GM12878 (cell line): ENCODE measurements around the gene TYROBP. TPM values are rescaled to one million over a fixed set of nuclear protein-coding genes. Genes with fewer than 3 reads are reported as not detected.

ENCODE experiments used
- BCL11A ChIP-seq: IDR thresholded peaks from 2 replicates; pipeline ENCODE4 v1.6.1; 2011; ENCODE audit warnings: low read depth, low read length
- CBFB ChIP-seq: IDR thresholded peaks from 2 replicates; pipeline ENCODE4 v1.6.1; 2016; ENCODE audit warnings: antibody characterized with exemption, low read depth
- CEBPB ChIP-seq, 2 experiments: fragments of 150-350 bp in 1 of 2; IDR thresholded peaks; 2 replicates each; pipeline ENCODE4 v1.6.1; 2012 to 2014; ENCODE audit warnings: low read depth in 2 of 2, low read length in 2 of 2, borderline replicate concordance in 1 of 2, inconsistent platforms in 1 of 2
- CUX1 ChIP-seq: IDR thresholded peaks from 2 replicates; pipeline ENCODE4 v1.6.1; 2012; ENCODE audit warnings: improper control_type of control experiment, low read depth, low read length; ENCODE audit not compliant: insufficient replicate concordance
- EGR1 ChIP-seq, 2 experiments: IDR thresholded peaks; 1 replicate in 1 of 2; 2 replicates in 1 of 2; pipeline ENCODE4 v1.6.1; 2011 to 2012; ENCODE audit warnings: low read depth in 2 of 2, low read length in 2 of 2, borderline replicate concordance in 1 of 2, mild to moderate bottlenecking in 1 of 2, moderate library complexity in 1 of 2
- EP300 ChIP-seq, 2 experiments: fragments of 150-350 bp in 1 of 2; IDR thresholded peaks; 2 replicates each; pipeline ENCODE4 v1.6.1; 2011 to 2012; ENCODE audit warnings: low read depth in 2 of 2, low read length in 2 of 2, borderline replicate concordance in 1 of 2, improper control_type of control experiment in 1 of 2, inconsistent platforms in 1 of 2; ENCODE audit not compliant: control insufficient read depth in 1 of 2
- HDAC2 ChIP-seq: fragments of 200-600 bp; sonication (generic); IDR thresholded peaks from 2 replicates; pipeline ENCODE4 v1.6.1; 2017
- HDGF ChIP-seq: fragments of 450-650 bp; IDR thresholded peaks from 2 replicates; pipeline ENCODE4 v1.6.1; 2016; ENCODE audit warnings: antibody characterized with exemption
- MYB ChIP-seq: fragments of 150-350 bp; IDR thresholded peaks from 2 replicates; pipeline ENCODE4 v1.6.1; 2014; ENCODE audit warnings: mild to moderate bottlenecking, low read depth, low read length, borderline replicate concordance
- NRF1 ChIP-seq: conservative IDR thresholded peaks from 2 replicates; pipeline ENCODE4 v1.6.1; 2011; ENCODE audit warnings: mild to moderate bottlenecking, low read depth, low read length, improper control_type of control experiment
- SMAD1 ChIP-seq: fragments of 450-650 bp; IDR thresholded peaks from 2 replicates; pipeline ENCODE4 v1.6.1; 2018; ENCODE audit warnings: mild to moderate bottlenecking, low read depth; ENCODE audit not compliant: partially characterized antibody
- ZBTB33 ChIP-seq: fragments of 450-650 bp; IDR thresholded peaks from 2 replicates; pipeline ENCODE4 v1.6.1; 2017; ENCODE audit warnings: mild to moderate bottlenecking
- ZNF622 ChIP-seq: fragments of 450-650 bp; IDR thresholded peaks from 2 replicates; pipeline ENCODE4 v1.6.1; 2017; ENCODE audit warnings: mild to moderate bottlenecking, inconsistent platforms
- polyA plus RNA-seq, 11 experiments: library from polyadenylated mRNA; depleted of rRNA in 4 of 11; unstranded in 6 of 11; stranded (reverse) in 5 of 11; fragments of >200 nt; fragmentation: Nextera tagmentation in 4 of 11; fragmentation: Illumina TruSeq in 1 of 11; extraction: Ambion mirVana in 4 of 11; extraction: Trizol in 1 of 11; gene quantifications; 1 replicate in 1 of 11; 2 replicates in 10 of 11; pipeline versions ENCODE4 v1.2.1 to v1.2.3, GENCODE V29; 2011 to 2016; ENCODE audit warnings: inconsistent platforms in 2 of 11, missing spikeins in 2 of 11, low read depth in 1 of 11
- total RNA-seq, 4 experiments: library from RNA; depleted of rRNA in 3 of 4; stranded (reverse); fragments of >200 nt in 3 of 4; fragmentation: Illumina TruSeq in 1 of 4; extraction: Trizol in 1 of 4; gene quantifications; 2 replicates each; pipeline versions ENCODE4 v1.2.1 to v1.2.3, GENCODE V29; 2013 to 2021
- TF ChIP-seq, protein P1 (sequence below): fragments of 450-650 bp; IDR thresholded peaks from 2 replicates; pipeline ENCODE4 v1.6.1; 2016; ENCODE audit warnings: mild to moderate bottlenecking, moderate library complexity, borderline replicate concordance
- TF ChIP-seq, protein P2 (sequence below): IDR thresholded peaks from 2 replicates; pipeline ENCODE4 v1.6.1; 2012; ENCODE audit warnings: low read depth, low read length, improper control_type of control experiment
- TF ChIP-seq, protein P3 (sequence below): IDR thresholded peaks from 2 replicates; pipeline ENCODE4 v1.6.1; 2011; ENCODE audit warnings: borderline replicate concordance, low read depth, mild to moderate bottlenecking, moderate library complexity, mixed read lengths, low read length; ENCODE audit not compliant: insufficient read depth; ENCODE audit errors: extremely low read length

The TYROBP gene
- total and polyA plus RNA-seq, 10 of the 15 experiments (the other 5 are each of a cell fraction or from before 2014, with no cell fraction given): 0.33 to 2.4 (median 0.58) TPM; not detected in 2

DNA sequence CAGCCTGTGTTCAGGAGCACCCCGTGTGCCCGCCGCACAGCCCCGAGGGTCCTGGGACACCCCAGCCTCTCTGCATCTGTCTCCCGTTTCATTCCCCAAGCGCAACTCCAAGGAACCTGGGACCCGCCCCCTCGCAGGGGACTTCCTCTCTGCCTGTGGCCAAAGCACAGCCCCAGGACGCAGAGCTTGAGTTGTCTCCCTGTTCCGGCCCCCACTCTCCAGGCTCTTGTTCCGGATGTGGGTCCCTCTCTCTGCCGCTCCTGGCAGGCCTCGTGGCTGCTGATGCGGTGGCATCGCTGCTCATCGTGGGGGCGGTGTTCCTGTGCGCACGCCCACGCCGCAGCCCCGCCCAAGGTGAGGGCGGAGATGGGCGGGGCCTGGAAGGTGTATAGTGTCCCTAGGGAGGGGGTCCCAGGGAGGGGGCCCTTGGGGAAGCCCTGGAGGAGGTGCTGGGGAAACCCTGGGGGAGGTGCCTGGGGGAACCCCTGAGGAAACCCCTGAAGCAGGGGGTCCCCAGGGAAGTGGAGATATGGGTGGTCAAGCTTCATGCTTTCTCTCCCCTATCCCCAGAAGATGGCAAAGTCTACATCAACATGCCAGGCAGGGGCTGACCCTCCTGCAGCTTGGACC, 4.4 kb downstream of the TYROBP start (continued):
- TF ChIP-seq, protein P1, sequence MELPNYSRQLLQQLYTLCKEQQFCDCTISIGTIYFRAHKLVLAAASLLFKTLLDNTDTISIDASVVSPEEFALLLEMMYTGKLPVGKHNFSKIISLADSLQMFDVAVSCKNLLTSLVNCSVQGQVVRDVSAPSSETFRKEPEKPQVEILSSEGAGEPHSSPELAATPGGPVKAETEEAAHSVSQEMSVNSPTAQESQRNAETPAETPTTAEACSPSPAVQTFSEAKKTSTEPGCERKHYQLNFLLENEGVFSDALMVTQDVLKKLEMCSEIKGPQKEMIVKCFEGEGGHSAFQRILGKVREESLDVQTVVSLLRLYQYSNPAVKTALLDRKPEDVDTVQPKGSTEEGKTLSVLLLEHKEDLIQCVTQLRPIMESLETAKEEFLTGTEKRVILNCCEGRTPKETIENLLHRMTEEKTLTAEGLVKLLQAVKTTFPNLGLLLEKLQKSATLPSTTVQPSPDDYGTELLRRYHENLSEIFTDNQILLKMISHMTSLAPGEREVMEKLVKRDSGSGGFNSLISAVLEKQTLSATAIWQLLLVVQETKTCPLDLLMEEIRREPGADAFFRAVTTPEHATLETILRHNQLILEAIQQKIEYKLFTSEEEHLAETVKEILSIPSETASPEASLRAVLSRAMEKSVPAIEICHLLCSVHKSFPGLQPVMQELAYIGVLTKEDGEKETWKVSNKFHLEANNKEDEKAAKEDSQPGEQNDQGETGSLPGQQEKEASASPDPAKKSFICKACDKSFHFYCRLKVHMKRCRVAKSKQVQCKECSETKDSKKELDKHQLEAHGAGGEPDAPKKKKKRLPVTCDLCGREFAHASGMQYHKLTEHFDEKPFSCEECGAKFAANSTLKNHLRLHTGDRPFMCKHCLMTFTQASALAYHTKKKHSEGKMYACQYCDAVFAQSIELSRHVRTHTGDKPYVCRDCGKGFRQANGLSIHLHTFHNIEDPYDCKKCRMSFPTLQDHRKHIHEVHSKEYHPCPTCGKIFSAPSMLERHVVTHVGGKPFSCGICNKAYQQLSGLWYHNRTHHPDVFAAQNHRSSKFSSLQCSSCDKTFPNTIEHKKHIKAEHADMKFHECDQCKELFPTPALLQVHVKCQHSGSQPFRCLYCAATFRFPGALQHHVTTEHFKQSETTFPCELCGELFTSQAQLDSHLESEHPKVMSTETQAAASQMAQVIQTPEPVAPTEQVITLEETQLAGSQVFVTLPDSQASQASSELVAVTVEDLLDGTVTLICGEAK: peak; percentile 73; the same call in 1 of the 2 replicates
- TF ChIP-seq HDAC2 (no peak), MYB (no peak), ZNF622 (no peak), NRF1 (peak; percentile 26; the same call in 1 of the 2 replicates), HDGF (peak; percentile 25; the same call in 1 of the 2 replicates), SMAD1 (peak; percentile 21), EP300 (IDR thresholded peaks at IDR 0.05; ENCODE audit: borderline replicate concordance in 1 of 2, control insufficient read depth in 1 of 2, low read depth in 2 of 2, low read length in 2 of 2) (peak; percentile 31 to 73; a peak in 2 of 4 replicates), CBFB (peak; percentile 71), CEBPB (IDR thresholded peaks at IDR 0.05; ENCODE audit: borderline replicate concordance in 1 of 2, low read depth in 2 of 2, low read length in 2 of 2) (no peak), ZBTB33 (no peak), EGR1 (IDR thresholded peaks at IDR 0.05; ENCODE audit: borderline replicate concordance in 1 of 2, low read depth in 2 of 2, low read length in 2 of 2) (peak; percentile 73 to 99), CUX1 (no peak), BCL11A (0 out of 2 replicates have a peak, but pooled peaks have one; percentile 14)
- TF ChIP-seq, protein P2, sequence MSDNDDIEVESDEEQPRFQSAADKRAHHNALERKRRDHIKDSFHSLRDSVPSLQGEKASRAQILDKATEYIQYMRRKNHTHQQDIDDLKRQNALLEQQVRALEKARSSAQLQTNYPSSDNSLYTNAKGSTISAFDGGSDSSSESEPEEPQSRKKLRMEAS: peak; percentile 93
- TF ChIP-seq, protein P3, sequence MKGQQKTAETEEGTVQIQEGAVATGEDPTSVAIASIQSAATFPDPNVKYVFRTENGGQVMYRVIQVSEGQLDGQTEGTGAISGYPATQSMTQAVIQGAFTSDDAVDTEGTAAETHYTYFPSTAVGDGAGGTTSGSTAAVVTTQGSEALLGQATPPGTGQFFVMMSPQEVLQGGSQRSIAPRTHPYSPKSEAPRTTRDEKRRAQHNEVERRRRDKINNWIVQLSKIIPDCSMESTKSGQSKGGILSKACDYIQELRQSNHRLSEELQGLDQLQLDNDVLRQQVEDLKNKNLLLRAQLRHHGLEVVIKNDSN: peak; percentile 28
